ENCODE results near the gene ECI2. TPM values are rescaled to one million over a fixed set of nuclear protein-coding genes. Genes with fewer than 3 reads are reported as not detected.

The ECI2 gene
- total and polyA plus RNA-seq, 10 of the 15 experiments (the other 5 are each of a cell fraction or from before 2014, with no cell fraction given), result 38.7 to 129 (median 60.1) TPM

GRCh38 chr6:4155848-4156466 lies 20.6 kb upstream of the ECI2 start:
- RAD21 ChIA-PET (ENCODE audit: unreplicated experiment), result interaction anchor here (0.6 to 4.7 kb wide), 12 partner anchors 16 to 413 kb away, joined by 3 to 32 read pairs (median 6); partner anchors contain the start of gene ECI2
- no peak overlapping the region for H3K4me2 ChIP-seq (ENCODE audit: control insufficient read depth, insufficient read depth)
- POLR2A ChIA-PET, result interaction anchor here (0.6 to 1.3 kb wide), 2 partner anchors 23 to 221 kb away, joined by 3 to 5 read pairs; no protein-coding TSS in a partner anchor
- H3K4me3 ChIP-seq, result no peak overlapping the region
- H3K27me3 ChIP-seq (replicated peaks in 1 of 2; ENCODE audit: control insufficient read depth in 2 of 2, insufficient read depth in 2 of 2, low read length in 1 of 2), result no peaks in the 10 kb centered on the region
- no peaks in the 10 kb centered on the region for H3K36me3 ChIP-seq (ENCODE audit: control insufficient read depth in 2 of 2, insufficient read depth in 2 of 2, low read length in 1 of 2)
- intact Hi-C loops (cut with micrococcal nuclease; ENCODE audit: unreplicated experiment) (loop anchor here (1.0 to 5.0 kb wide), 2 partner anchors 89 to 414 kb away; no protein-coding TSS in a partner anchor), in situ Hi-C loops (cut with MboI) (loop anchor here (5.0 kb wide), 1 partner anchor 409 kb away; no protein-coding TSS in a partner anchor)
- no peak overlapping the region for H3K9ac ChIP-seq (ENCODE audit: control insufficient read depth, insufficient read depth, low read length)
- FAIRE-seq (peak; percentile 69), ATAC-seq (peak; percentile 98), DNase-seq (ENCODE audit: low read depth, low spot score) (no peak)
- H4K20me1 ChIP-seq (ENCODE audit: control insufficient read depth, insufficient read depth), result no peaks in the 10 kb centered on the region
- no peaks in the 10 kb centered on the region for H3K79me2 ChIP-seq (ENCODE audit: control insufficient read depth, insufficient read depth, low read length)
- CTCF ChIA-PET, result interaction anchor here (0.6 to 4.5 kb wide), 29 partner anchors 10 to 765 kb away, joined by 3 to 55 read pairs (median 5); partner anchors contain the start of gene ECI2
- H3K4me1 ChIP-seq (ENCODE audit: control insufficient read depth, insufficient read depth, low read length), result no peaks in the 10 kb centered on the region
- SMC1A ChIA-PET (ENCODE audit: uncharacterized antibody, unreplicated experiment), result interaction anchor here (0.6 to 5.3 kb wide), 21 partner anchors 10 to 413 kb away, joined by 3 to 83 read pairs (median 4); partner anchors contain the start of gene ECI2
- no peaks in the 10 kb centered on the region for H3K9me3 ChIP-seq (replicated peaks; ENCODE audit: control insufficient read depth, insufficient read depth, low read length)
- no TSS peak for BruUV-seq (replicated peaks)
- peak overlapping the region; percentile 11; the same call in 1 of the 2 replicates for H2AFZ ChIP-seq (ENCODE audit: control insufficient read depth, low read depth, low read length)
- no peak overlapping the region for H3K27ac ChIP-seq (ENCODE audit: control insufficient read depth, insufficient read depth)
- 3% methylated on average over 6 of the region's 6 CpGs for WGBS (ENCODE audit: insufficient coverage, insufficient replicate concordance, low lambda C conversion rate, missing lambda C conversion rate)
- TF ChIP-seq RELA (IDR thresholded peaks at IDR 0.05; ENCODE audit: borderline replicate concordance, partially characterized antibody) (no peak), TCF3 (IDR thresholded peaks at IDR 0.05; ENCODE audit: borderline replicate concordance, insufficient read depth, low read depth, low read length) (no peak), SMC3 (IDR thresholded peaks at IDR 0.05; ENCODE audit: borderline replicate concordance, low read length) (peak; percentile 83), CREM (IDR thresholded peaks at IDR 0.05; ENCODE audit: low read depth) (no peak), IRF4 (IDR thresholded peaks at IDR 0.05; ENCODE audit: low read depth, low read length) (0 out of 2 replicates have a peak, but pooled peaks have one; percentile 22), MTA3 (IDR thresholded peaks at IDR 0.05; ENCODE audit: borderline replicate concordance, low read length) (no peak), ZNF207 (IDR thresholded peaks at IDR 0.05; ENCODE audit: borderline replicate concordance) (no peak), CBX5 (IDR thresholded peaks at IDR 0.05; ENCODE audit: low read depth) (no peak), RCOR1 (conservative IDR thresholded peaks at IDR 0.05; ENCODE audit: low read depth, low read length) (no peak), RAD21 (IDR thresholded peaks at IDR 0.05; ENCODE audit: insufficient read depth, low read depth, low read length) (peak; percentile 89), CTCF (IDR thresholded peaks at IDR 0.05 in 2 of 3, conservative IDR thresholded peaks at IDR 0.05 in 1 of 3; ENCODE audit: control insufficient read depth in 2 of 3, extremely low read depth in 1 of 3, insufficient read depth in 1 of 3, low read depth in 3 of 3, low read length in 3 of 3) (peak; percentile 74 to 87 (median 79))
- TF ChIP-seq, protein P1, sequence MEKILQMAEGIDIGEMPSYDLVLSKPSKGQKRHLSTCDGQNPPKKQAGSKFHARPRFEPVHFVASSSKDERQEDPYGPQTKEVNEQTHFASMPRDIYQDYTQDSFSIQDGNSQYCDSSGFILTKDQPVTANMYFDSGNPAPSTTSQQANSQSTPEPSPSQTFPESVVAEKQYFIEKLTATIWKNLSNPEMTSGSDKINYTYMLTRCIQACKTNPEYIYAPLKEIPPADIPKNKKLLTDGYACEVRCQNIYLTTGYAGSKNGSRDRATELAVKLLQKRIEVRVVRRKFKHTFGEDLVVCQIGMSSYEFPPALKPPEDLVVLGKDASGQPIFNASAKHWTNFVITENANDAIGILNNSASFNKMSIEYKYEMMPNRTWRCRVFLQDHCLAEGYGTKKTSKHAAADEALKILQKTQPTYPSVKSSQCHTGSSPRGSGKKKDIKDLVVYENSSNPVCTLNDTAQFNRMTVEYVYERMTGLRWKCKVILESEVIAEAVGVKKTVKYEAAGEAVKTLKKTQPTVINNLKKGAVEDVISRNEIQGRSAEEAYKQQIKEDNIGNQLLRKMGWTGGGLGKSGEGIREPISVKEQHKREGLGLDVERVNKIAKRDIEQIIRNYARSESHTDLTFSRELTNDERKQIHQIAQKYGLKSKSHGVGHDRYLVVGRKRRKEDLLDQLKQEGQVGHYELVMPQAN (conservative IDR thresholded peaks at IDR 0.05), result no peak
- TF ChIP-seq, protein P2, sequence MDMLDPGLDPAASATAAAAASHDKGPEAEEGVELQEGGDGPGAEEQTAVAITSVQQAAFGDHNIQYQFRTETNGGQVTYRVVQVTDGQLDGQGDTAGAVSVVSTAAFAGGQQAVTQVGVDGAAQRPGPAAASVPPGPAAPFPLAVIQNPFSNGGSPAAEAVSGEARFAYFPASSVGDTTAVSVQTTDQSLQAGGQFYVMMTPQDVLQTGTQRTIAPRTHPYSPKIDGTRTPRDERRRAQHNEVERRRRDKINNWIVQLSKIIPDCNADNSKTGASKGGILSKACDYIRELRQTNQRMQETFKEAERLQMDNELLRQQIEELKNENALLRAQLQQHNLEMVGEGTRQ (IDR thresholded peaks at IDR 0.05; ENCODE audit: borderline replicate concordance, low read depth, low read length), result no peak
- TF ChIP-seq, protein P3, sequence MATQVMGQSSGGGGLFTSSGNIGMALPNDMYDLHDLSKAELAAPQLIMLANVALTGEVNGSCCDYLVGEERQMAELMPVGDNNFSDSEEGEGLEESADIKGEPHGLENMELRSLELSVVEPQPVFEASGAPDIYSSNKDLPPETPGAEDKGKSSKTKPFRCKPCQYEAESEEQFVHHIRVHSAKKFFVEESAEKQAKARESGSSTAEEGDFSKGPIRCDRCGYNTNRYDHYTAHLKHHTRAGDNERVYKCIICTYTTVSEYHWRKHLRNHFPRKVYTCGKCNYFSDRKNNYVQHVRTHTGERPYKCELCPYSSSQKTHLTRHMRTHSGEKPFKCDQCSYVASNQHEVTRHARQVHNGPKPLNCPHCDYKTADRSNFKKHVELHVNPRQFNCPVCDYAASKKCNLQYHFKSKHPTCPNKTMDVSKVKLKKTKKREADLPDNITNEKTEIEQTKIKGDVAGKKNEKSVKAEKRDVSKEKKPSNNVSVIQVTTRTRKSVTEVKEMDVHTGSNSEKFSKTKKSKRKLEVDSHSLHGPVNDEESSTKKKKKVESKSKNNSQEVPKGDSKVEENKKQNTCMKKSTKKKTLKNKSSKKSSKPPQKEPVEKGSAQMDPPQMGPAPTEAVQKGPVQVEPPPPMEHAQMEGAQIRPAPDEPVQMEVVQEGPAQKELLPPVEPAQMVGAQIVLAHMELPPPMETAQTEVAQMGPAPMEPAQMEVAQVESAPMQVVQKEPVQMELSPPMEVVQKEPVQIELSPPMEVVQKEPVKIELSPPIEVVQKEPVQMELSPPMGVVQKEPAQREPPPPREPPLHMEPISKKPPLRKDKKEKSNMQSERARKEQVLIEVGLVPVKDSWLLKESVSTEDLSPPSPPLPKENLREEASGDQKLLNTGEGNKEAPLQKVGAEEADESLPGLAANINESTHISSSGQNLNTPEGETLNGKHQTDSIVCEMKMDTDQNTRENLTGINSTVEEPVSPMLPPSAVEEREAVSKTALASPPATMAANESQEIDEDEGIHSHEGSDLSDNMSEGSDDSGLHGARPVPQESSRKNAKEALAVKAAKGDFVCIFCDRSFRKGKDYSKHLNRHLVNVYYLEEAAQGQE (IDR thresholded peaks at IDR 0.05; ENCODE audit: low read depth, low read length), result no peak
